ENCODE measurements around the gene KIAA1755.

DNA sequence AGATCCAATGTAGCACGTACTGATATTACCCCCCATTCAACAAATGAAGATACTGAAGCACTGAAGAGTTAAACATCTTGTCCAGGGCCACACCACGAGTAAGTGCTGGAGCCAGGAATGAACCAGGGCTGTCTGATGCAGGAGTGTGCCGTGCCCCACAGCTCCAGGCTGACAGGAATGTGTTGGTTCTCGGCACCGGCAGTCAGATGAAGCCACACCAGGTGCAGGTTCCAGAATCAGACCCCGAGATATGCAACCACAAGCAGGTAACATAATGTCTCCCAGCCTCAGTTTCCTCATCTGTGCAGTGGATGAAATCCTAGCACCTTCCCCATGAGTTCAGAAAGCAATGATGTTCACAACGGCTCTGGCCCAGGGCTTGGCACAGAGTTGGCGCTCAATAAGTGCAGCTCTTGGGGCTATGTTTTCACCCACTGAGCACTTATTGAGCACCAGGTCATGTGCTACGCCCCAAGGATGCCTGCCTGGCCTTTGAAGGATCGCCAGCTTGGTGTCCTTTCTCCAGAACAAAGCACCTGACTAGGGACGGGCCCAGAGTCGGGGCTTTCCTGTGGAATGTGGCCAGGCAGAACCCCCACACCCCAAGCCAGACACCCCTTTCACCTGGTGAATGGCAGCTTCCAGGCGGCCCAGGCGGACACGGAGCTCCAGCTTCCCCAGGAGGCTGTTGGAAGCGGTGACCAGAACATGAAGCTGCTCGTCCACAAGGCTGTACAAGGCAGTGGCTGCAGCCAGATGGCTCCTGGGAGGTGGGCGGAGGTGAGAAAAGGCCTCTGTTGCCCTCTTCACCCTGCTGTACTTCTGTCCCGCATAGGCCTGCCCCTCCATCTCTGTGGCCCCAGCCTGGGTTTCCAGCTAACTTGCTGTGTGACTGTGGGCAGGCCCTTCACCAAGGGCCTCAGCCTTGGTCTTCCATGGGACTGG is 41.3 kb downstream of the KIAA1755 start:
- no peak for TF ChIP-seq CTCF (IDR thresholded peaks at IDR 0.05)
- no peak for TF ChIP-seq POLR2A (IDR thresholded peaks at IDR 0.05)
